Upper lobe of left lung (tissue), 6 donors: ENCODE data around the gene DKK1. TPM values are rescaled to one million over a fixed set of nuclear protein-coding genes. Genes with fewer than 3 reads are reported as not detected.

Experiments
- ATAC-seq, 2 donors: fragments of 200-7000 bp; cut with Tn5 transposase; one replicate each; pipeline ENCODE4 v1.9.1; 2022; ENCODE audit warnings: mild to moderate bottlenecking in 2 of 2, moderate library complexity in 2 of 2; ENCODE audit not compliant: low FRiP score in 2 of 2
- DNase-seq, 2 donors: peaks; one replicate each; pipeline ENCODE4 v3.0.0-alpha.2; 2019 to 2020
- H3K27ac ChIP-seq, 4 donors: fragments of 200-600 bp; sonication (generic); one replicate each; pipeline ENCODE4 v1.5.1; 2016 to 2019
- H3K27me3 ChIP-seq, 4 donors: fragments of 200-600 bp; sonication (generic); one replicate each; pipeline ENCODE4 v1.5.1; 2017 to 2019
- H3K36me3 ChIP-seq, 4 donors: fragments of 200-600 bp; sonication (generic); one replicate each; pipeline ENCODE4 v1.5.1; 2016 to 2019
- H3K4me1 ChIP-seq, 4 donors: fragments of 200-600 bp; sonication (generic); one replicate each; pipeline ENCODE4 v1.5.1; 2018 to 2019
- H3K4me3 ChIP-seq, 4 donors: fragments of 200-600 bp; sonication (generic); one replicate each; pipeline ENCODE4 v1.5.1; 2017 to 2019; ENCODE audit warnings: mild to moderate bottlenecking in 2 of 4, moderate library complexity in 1 of 4
- H3K9me3 ChIP-seq, 4 donors: fragments of 200-600 bp; sonication (generic); one replicate each; pipeline ENCODE4 v1.5.1; 2018 to 2019
- CTCF ChIP-seq, 6 experiments: fragments of 450-650 bp in 4 of 6; fragments of 200-600 bp in 2 of 6; sonication (generic) in 2 of 6; IDR thresholded peaks; one replicate each; pipeline ENCODE4 v1.5.1; 2016 to 2019; ENCODE audit warnings: antibody characterized with exemption in 6 of 6
- EP300 ChIP-seq, 4 donors: sonication (generic); formaldehyde crosslinking; IDR thresholded peaks; one replicate each; pipeline ENCODE4 v1.5.1; 2017; ENCODE audit warnings: antibody characterized with exemption in 4 of 4, control low read depth in 2 of 4
- POLR2A ChIP-seq, 4 donors: fragments of 450-650 bp; IDR thresholded peaks; one replicate each; pipeline ENCODE4 v1.5.1; 2016 to 2017; ENCODE audit warnings: antibody characterized with exemption in 4 of 4, mild to moderate bottlenecking in 2 of 4
- POLR2AphosphoS5 ChIP-seq, 2 donors: sonication (generic); formaldehyde crosslinking; IDR thresholded peaks; one replicate each; pipeline ENCODE4 v1.5.1; 2017; ENCODE audit warnings: antibody characterized with exemption in 2 of 2
- WGBS, 2 donors: methylation state at CpG; one replicate each; pipeline ENCODE4 v1.1.5; 2017 to 2018; 5-methylcytosine and 5-hydroxymethylcytosine counted together
- total RNA-seq, 6 donors: library from RNA; depleted of rRNA in 4 of 6; stranded (reverse); fragments of >200 nt in 4 of 6; gene quantifications; one replicate each; pipeline versions ENCODE4 v1.1.0 to v1.2.1, GENCODE V29; 2016 to 2021
- donor health status: DM: no; HTN: no; CAD: no; lungs with moderate emphysema.
- donor health status: DM: no; HTN: yes; CAD: no; lungs with severe emphysema.

DKK1 gene
- total RNA-seq, 6 donors from 2014 or later = 3.1 to 11.7 (median 6.4) TPM; not detected in 2

GRCh38 chr10:52331638-52332364 lies 17.7 kb downstream of the DKK1 start:
- no peaks in the 10 kb centered on the region for H3K36me3 ChIP-seq
- no peak for TF ChIP-seq EP300 (IDR thresholded peaks at IDR 0.05)
- TF ChIP-seq POLR2A (IDR thresholded peaks at IDR 0.05) = no peak
- no peak for TF ChIP-seq POLR2AphosphoS5 (IDR thresholded peaks at IDR 0.05)
- TF ChIP-seq CTCF (IDR thresholded peaks at IDR 0.05) = no peak
- no peaks in the 10 kb centered on the region for H3K9me3 ChIP-seq
- DNase-seq (no peak), ATAC-seq (no peak)
- H3K27me3 ChIP-seq = no peaks in the 10 kb centered on the region
- WGBS, 2 donors = 89 to 90% methylated on average over 3 of the region's 3 CpGs
- H3K27ac ChIP-seq = no peak overlapping the region
- H3K4me1 ChIP-seq = no peaks in the 10 kb centered on the region
- H3K4me3 ChIP-seq = no peak overlapping the region

GRCh38 chr10:52332815-52333214 lies 18.7 kb downstream of the DKK1 start:
- TF ChIP-seq EP300 (IDR thresholded peaks at IDR 0.05) (no peak), POLR2A (IDR thresholded peaks at IDR 0.05) (no peak), CTCF (IDR thresholded peaks at IDR 0.05) (no peak), POLR2AphosphoS5 (IDR thresholded peaks at IDR 0.05) (no peak)
- ATAC-seq (no peak), DNase-seq (no peak)
- no peaks in the 10 kb centered on the region for H3K9me3 ChIP-seq
- no peaks in the 10 kb centered on the region for H3K36me3 ChIP-seq
- H3K4me3 ChIP-seq = no peak overlapping the region
- no peaks in the 10 kb centered on the region for H3K4me1 ChIP-seq
- no peak overlapping the region for H3K27ac ChIP-seq
- no peaks in the 10 kb centered on the region for H3K27me3 ChIP-seq
- WGBS, 2 donors = 44 to 63% methylated on average over 5 of the region's 5 CpGs

- no peak for ATAC-seq
- H3K27ac ChIP-seq = no peak overlapping the region
- no peaks in the 10 kb centered on the region for H3K36me3 ChIP-seq
Measured at GRCh38 chr10:52334595-52334994, 20.5 kb downstream of the DKK1 start.

GRCh38 chr10:52335665-52336064 lies 21.6 kb downstream of the DKK1 start:
- H3K27ac ChIP-seq = no peak overlapping the region
- no peak overlapping the region for H3K4me3 ChIP-seq
- H3K4me1 ChIP-seq = no peaks in the 10 kb centered on the region
- WGBS, 2 donors = 61 to 78% methylated on average over 1 of the region's 1 CpG
- DNase-seq (no peak), ATAC-seq (no peak)
- no peaks in the 10 kb centered on the region for H3K36me3 ChIP-seq
- no peaks in the 10 kb centered on the region for H3K9me3 ChIP-seq
- TF ChIP-seq POLR2A (IDR thresholded peaks at IDR 0.05) = no peak
- no peak for TF ChIP-seq CTCF (IDR thresholded peaks at IDR 0.05)
- TF ChIP-seq EP300 (IDR thresholded peaks at IDR 0.05) = no peak
- no peak for TF ChIP-seq POLR2AphosphoS5 (IDR thresholded peaks at IDR 0.05)
- no peaks in the 10 kb centered on the region for H3K27me3 ChIP-seq

More at GRCh38 chr10:52334595-52334994, 20.5 kb downstream of the DKK1 start:
- no peak for DNase-seq
- 82 to 88% methylated on average over 1 of the region's 1 CpG for WGBS, 2 donors
- TF ChIP-seq POLR2AphosphoS5 (IDR thresholded peaks at IDR 0.05) = no peak
- no peak for TF ChIP-seq CTCF (IDR thresholded peaks at IDR 0.05)
- TF ChIP-seq EP300 (IDR thresholded peaks at IDR 0.05) = no peak
- TF ChIP-seq POLR2A (IDR thresholded peaks at IDR 0.05) = no peak
- Histone ChIP-seq H3K9me3 (no peaks in the 10 kb centered on the region), H3K27me3 (no peaks in the 10 kb centered on the region), H3K4me3 (no peak overlapping the region), H3K4me1 (no peaks in the 10 kb centered on the region)

DNA sequence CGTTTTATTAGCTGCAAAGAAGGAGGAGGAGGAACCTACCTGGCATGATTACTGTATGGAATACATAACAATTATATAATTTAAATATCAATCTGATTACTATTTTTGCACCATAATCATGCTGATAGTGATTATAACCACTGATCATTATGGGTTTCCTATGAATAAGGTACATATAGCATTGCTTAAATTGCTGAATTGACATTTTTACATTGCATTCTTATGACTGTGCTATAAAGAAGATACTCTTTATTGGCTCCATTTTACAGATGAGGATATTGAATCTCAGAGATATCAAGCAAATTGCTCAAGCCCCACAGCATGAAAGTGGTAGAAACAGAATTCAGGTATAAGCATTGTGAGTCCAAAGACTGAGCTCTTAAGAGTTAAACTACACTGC lies 23.1 kb downstream of the DKK1 start:
- no peak for ATAC-seq
- no peak overlapping the region for H3K4me3 ChIP-seq
- H3K9me3 ChIP-seq = no peaks in the 10 kb centered on the region
- 76 to 85% methylated on average over 1 of the region's 1 CpG for WGBS, 2 donors
- no peak overlapping the region for H3K27ac ChIP-seq
- H3K4me1 ChIP-seq = no peaks in the 10 kb centered on the region
- H3K36me3 ChIP-seq = no peaks in the 10 kb centered on the region
- TF ChIP-seq EP300 (IDR thresholded peaks at IDR 0.05) = no peak
- no peak for TF ChIP-seq POLR2AphosphoS5 (IDR thresholded peaks at IDR 0.05)
- no peak for TF ChIP-seq POLR2A (IDR thresholded peaks at IDR 0.05)
- TF ChIP-seq CTCF (IDR thresholded peaks at IDR 0.05) = no peak
- H3K27me3 ChIP-seq = no peaks in the 10 kb centered on the region
- no peak for DNase-seq
